HS-5 (cell line): ENCODE results near the gene CDC14B.
"Not testable (repeated sequence)": the region's sequence is repeated elsewhere in the genome, so short reads cannot be mapped to it uniquely, and the experiment has no call there.

Source experiments
- DNase-seq: peaks from one replicate; pipeline ENCODE4 v3.0.0-alpha.2; 2012; ENCODE audit warnings: low read depth

Gene CDC14B

GRCh38 chr9:96621618-96622017, 2.0 kb upstream of the CDC14B start:
- no peak for DNase-seq

GRCh38 chr9:96620832-96621269, 1.2 kb upstream of the CDC14B start:
- no peak for DNase-seq

DNA sequence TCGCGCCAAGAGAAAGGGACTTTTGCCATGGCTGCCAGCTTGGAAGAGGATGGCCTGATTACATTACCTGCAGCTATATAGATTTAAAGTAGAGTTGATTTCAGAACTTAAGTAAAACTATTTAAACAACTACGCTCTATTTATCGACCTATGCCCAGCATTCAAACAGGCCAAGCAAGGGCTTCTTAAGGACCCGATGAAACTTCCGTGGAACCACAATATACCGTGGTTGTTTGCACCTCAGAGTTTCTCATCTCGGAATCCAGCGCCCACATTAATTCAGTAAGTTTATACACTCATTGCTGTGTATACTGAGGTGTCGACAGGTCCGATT, 505 bp upstream of the CDC14B start:
- no peak for DNase-seq

DNA sequence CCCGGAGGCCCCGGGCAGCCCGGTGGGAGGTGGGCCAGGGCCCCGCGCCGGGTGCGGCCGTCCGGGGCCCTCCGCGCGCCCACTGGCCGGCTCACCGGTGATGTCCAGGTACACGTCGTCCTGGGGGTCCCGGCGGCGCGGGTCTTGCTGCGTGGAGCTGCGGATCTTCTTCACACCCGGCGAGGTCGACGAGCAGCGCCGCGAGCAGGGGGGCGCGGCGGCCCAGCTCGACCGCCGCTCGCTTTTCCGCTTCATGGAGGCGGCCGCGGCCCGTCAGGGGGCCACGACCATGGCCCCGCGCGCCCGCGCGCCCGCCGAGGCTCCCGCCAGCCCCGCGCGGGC, 548 bp downstream of the CDC14B start:
- no peak for DNase-seq

DNA sequence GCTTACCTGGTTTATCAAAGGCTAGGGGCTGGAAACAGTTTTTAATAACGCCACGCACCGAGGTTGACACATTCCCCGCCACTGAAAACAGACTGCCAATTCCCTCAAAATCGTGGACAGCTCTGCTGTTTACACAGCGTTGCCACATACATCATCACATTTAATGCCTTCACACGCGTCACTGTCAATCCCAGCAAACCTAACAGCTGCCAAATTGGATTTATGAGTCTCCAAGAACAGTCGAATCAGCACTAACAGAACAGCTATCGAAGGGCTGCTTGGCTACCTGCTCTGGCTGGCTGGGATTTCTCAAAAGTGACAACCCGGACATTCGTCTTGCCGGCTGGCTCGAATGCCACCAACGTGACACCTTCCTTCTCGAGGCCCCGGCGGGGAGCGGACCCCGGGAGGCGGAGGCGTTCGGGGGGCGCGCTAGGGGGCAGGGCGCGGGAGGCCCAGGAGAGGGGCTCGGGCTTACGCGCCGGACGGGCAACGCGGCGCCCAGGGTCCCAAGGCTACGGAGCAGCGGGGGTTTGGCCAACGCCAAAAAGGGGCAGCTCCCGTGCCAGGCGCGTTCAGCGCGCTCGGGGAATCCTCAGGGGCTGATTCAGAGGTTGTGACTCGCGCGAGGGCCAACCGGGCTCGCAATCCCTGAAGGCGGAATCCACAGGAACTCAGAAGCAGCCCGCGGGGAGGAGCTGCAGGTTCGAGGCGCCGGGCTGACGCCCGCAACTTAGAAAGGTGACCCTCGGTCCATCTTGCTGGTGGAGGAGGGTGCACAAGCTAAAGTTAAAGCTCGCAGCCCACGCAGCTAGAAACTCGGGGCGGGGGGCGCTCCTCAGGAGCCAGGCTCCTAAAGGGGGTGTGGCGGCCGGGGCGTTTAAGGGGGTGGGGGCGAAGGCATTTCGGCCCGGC, 1.2 kb downstream of the CDC14B start:
- no peak for DNase-seq

GRCh38 chr9:96617439-96618185, 2.0 kb downstream of the CDC14B start:
- no peak for DNase-seq

- DNase-seq: no peak
These were observed 2.7 kb downstream of the CDC14B start for GRCh38 chr9:96616817-96617438.

DNA sequence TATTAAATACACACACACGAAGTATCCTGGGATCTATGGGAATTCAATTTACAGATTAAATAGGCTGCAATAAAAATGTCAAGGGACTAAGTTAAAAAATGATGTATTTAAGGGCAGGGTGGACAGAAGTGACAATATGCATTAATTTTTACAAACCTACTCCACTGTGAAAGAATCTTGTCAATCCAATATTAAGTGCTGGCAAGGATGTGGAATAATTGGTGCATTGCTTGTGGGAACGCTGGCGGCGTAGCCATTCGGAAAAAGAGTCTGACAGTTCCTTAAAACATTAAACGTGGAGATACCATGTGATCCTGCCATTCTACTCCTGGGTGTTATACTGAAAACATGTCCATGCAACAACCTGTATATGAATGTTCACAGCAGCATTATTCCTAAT, 4.2 kb downstream of the CDC14B start:
- no peak for DNase-seq

DNA sequence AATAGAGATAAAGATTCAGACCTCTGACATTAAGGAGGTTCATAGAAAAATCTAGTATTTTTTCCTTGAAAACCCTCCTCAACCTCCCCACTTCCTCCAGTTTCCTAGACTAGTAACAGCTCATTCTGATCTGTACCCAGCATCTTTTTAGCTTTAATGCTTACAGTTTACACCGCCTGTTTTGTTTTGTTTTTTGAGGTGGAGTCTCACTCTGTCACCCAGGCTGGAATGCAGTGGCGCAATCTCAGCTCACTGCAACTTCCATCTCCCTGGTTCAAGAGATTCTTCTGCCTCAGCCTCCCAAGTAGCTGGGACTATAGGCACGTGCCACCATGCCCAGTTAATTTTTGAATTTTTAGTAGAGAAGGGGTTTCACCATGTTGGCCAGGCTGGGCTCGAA, 5.0 kb downstream of the CDC14B start:
- DNase-seq: not testable (repeated sequence)

DNA sequence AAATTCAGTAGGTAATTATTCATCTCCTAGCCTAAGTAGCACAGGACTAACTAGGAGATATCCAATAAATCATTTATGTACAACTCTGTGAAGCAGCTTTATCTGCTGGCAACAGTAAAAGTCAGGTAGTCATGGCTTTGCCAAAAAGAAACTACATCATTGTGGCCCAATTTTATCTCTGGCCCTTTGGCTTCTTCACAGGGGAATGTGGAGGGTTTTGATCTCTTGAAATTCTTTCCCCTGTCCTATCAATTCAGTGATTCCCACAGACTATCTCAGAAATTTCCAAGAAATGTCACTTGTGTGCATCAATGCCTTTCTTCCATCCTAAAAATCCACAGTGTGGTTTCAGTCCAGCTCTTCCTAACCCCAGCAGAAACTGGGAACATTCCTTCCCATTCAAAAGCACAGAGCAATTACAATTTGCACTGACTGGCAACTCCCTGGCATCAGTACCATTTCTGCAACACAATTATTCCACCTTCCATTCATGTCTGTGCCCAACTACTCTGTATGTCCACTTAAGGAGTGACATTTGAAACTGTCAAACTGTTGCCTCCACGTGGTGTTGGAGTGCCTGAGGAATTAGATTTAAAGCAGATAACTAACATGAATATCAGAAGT, 6.6 kb downstream of the CDC14B start:
- no peak for DNase-seq

- DNase-seq: peak; percentile 76
These were observed 7.3 kb downstream of the CDC14B start for GRCh38 chr9:96612105-96612965.

- DNase-seq: no peak
These were observed 8.3 kb downstream of the CDC14B start for GRCh38 chr9:96611302-96611701.

GRCh38 chr9:96609732-96610131, 9.9 kb downstream of the CDC14B start:
- no peak for DNase-seq

DNA sequence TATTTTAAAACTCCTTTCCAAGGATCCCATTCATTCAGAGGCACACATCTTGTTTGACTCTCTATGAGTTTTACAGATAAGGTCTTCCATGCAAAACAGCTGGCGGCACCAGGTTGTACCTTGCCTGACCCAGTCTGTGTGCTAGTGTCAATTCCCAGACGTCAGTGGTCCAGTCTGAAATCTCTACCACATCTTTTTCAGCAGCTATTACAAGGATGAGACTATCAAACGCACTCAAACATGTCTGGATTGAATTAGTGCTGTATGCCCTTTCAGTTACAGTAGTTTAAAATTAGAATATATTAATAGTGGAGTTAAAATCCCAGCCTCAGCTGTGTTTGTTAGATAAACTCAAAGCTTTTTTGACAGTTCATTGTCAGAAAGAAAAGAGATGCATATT, 11.7 kb downstream of the CDC14B start:
- DNase-seq: no peak

DNA sequence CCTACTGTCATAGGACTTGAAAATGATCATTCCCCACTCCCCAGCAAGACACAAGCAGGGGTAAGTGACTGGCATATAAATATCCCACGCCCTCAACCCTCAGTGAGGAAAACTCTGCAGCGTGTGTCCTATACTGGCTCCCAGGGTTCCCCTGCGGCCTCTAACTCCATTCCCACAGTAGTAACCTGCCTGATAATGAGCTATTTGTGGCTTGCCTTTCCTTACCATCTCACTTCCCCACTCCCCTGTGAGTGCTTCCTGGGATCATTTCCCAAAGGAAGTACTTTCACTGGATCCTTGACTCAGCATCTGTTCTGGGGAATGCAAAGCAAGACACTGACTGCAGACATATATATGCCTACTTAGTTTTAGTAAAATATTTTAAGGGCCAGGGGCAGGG, 14.3 kb downstream of the CDC14B start:
- no peak for DNase-seq

GRCh38 chr9:96604004-96604319, 15.7 kb downstream of the CDC14B start:
- no peak for DNase-seq

DNA sequence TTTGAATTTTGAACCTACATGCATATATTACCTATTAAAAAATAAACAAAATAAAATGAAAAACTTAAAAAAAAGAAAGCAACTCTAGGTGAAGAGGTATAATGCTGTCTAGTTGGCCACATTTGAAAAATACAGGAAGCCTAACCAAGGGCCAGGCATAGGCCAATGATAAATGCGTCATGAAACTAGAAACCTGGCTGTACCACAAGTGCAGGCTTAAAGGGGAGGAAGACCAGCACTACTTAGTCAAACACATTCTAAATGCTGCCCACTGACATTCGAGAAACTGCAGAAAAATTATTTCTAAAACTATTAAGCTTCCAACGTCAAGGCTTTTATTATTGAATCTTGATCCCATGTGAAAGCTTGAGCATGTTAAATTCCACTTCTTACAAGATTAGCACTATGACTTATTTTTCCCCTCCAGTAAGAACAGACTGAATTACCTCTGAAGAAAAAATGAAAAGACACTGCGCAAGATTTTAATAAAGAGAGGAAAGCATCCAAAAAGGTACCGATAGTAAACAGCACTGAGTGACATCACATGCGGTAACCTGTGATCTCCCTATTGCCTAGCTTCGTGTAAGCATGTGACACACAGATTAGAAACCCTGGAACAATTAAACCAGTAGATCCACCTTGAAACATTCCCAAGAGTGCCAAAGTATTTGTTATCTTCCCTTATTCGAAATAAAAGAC, 16.2 kb downstream of the CDC14B start:
- no peak for DNase-seq

GRCh38 chr9:96599298-96599697, 20.3 kb downstream of the CDC14B start:
- no peak for DNase-seq

- DNase-seq: no peak
These were observed 23.0 kb downstream of the CDC14B start for GRCh38 chr9:96596601-96597111.

DNA sequence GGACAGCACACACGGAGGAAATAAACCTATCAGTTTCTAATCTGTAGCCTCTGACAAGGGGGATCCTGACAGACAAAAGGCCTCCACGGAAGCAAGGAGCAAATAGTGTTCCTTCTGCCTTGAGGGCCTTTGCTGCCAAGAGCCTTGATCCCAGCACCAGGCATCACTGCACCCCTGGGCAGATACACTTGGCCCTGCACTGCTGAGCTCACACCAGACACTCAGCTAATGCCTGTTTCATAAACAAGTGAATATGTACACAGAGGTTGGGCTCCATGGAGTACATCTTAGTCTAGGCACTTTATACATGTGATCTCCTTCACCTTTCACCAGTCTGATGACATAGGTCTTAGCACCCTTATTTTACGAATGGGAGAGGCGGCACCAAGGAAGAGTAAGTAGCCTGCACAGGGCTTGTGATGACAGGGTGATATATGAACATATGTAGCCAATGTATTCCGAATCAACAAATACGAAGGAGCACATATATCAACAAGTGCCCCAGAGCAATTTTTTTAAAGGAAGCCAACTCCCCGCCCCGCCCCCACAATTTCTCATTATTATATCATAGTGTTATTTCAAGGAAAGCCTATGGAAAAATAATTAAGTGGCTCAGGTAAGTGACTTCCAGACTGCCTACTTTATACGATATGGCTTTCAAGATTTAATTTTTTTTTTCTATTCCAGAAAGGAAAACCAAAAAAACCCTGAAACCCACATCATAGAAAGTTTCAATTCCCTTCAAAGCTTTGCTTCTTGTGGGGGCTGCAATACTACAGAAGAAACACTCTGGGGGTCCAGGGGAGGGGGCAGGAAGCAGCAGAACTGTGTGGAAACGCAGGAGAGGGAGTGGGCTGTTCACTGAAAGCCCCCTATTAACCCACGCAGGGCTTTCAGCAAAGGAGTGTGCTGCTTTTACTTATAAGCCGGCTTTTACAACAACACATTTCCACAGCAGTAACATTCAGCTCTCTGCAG, 32.0 kb downstream of the CDC14B start:
- DNase-seq: no peak
